ENCODE measurements around the gene RPTOR. TPM values are rescaled to one million over a fixed set of nuclear protein-coding genes. Genes with fewer than 3 reads are reported as not detected.

RPTOR gene
- total and polyA plus RNA-seq, 2 donors (not counting 1 experiment from before 2014, with no cell fraction given): 6.7 to 22.8 TPM

- Histone ChIP-seq H3K9ac (ENCODE audit: insufficient read depth, low read length) (peak overlapping the region; percentile 8), H3K27ac (ENCODE audit: insufficient read depth, low read length) (peak overlapping the region; percentile 91), H3K4me1 (ENCODE audit: control insufficient read depth, extremely low read depth, insufficient read depth, low read length) (peaks cover 7% of the 10 kb centered on the region), H3K79me2 (ENCODE audit: control insufficient read depth, insufficient read depth, low read length) (no peaks in the 10 kb centered on the region), H3K4me3 (replicated peaks in 1 of 4; ENCODE audit: control extremely low read depth in 1 of 4, insufficient read depth in 1 of 4, low read depth in 3 of 4, low read length in 4 of 4) (no peak overlapping the region), H2AFZ (ENCODE audit: low read length) (no peak overlapping the region), H4K20me1 (ENCODE audit: control insufficient read depth, extremely low read depth, insufficient read depth, low read length) (no peaks in the 10 kb centered on the region), H3K36me3 (ENCODE audit: control insufficient read depth, insufficient read depth, low read length) (peaks cover 2% of the 10 kb centered on the region), H3K4me2 (ENCODE audit: extremely low read depth, insufficient read depth, low read length) (no peak overlapping the region), H3K27me3 (ENCODE audit: control insufficient read depth, insufficient read depth, low read length) (no peaks in the 10 kb centered on the region), H3K9me3 (ENCODE audit: control insufficient read depth, insufficient read depth, low read depth, low read length) (no peaks in the 10 kb centered on the region)
- TF ChIP-seq EZH2 (IDR thresholded peaks at IDR 0.05; ENCODE audit: low read length, missing control alignments) (no peak), CTCF (conservative IDR thresholded peaks at IDR 0.05 in 1 of 2, IDR thresholded peaks at IDR 0.05 in 1 of 2; ENCODE audit: low read depth in 1 of 2, low read length in 2 of 2) (no peak)
- DNase-seq (ENCODE audit: low read depth in 2 of 2): no peak
Measured at GRCh38 chr17:80826346-80826954, 281.8 kb downstream of the RPTOR start.

GRCh38 chr17:80826955-80827645, 282.5 kb downstream of the RPTOR start:
- TF ChIP-seq CTCF (conservative IDR thresholded peaks at IDR 0.05 in 1 of 2, IDR thresholded peaks at IDR 0.05 in 1 of 2; ENCODE audit: low read depth in 1 of 2, low read length in 2 of 2) (no peak), EZH2 (IDR thresholded peaks at IDR 0.05; ENCODE audit: low read length, missing control alignments) (no peak)
- Histone ChIP-seq H3K4me2 (ENCODE audit: extremely low read depth, insufficient read depth, low read length) (no peak overlapping the region), H3K9me3 (ENCODE audit: control insufficient read depth, insufficient read depth, low read depth, low read length) (no peaks in the 10 kb centered on the region), H4K20me1 (ENCODE audit: control insufficient read depth, extremely low read depth, insufficient read depth, low read length) (no peaks in the 10 kb centered on the region), H2AFZ (ENCODE audit: low read length) (no peak overlapping the region), H3K4me1 (ENCODE audit: control insufficient read depth, extremely low read depth, insufficient read depth, low read length) (peaks cover 9% of the 10 kb centered on the region), H3K36me3 (ENCODE audit: control insufficient read depth, insufficient read depth, low read length) (peaks cover 2% of the 10 kb centered on the region), H3K9ac (ENCODE audit: insufficient read depth, low read length) (peak overlapping the region; percentile 7), H3K79me2 (ENCODE audit: control insufficient read depth, insufficient read depth, low read length) (no peaks in the 10 kb centered on the region), H3K4me3 (replicated peaks in 1 of 4; ENCODE audit: control extremely low read depth in 1 of 4, insufficient read depth in 1 of 4, low read depth in 3 of 4, low read length in 4 of 4) (no peak overlapping the region), H3K27me3 (ENCODE audit: control insufficient read depth, insufficient read depth, low read length) (no peaks in the 10 kb centered on the region), H3K27ac (ENCODE audit: insufficient read depth, low read length) (peak overlapping the region; percentile 91)
- DNase-seq (ENCODE audit: low read depth in 2 of 2): peak; percentile 98 to 99

GRCh38 chr17:80827646-80828643, 283.3 kb downstream of the RPTOR start:
- peaks cover 16% of the 10 kb centered on the region for H3K4me1 ChIP-seq (ENCODE audit: control insufficient read depth, extremely low read depth, insufficient read depth, low read length)
- no peak overlapping the region for H2AFZ ChIP-seq (ENCODE audit: low read length)
- H3K27ac ChIP-seq (ENCODE audit: insufficient read depth, low read length): peak overlapping the region; percentile 91
- H3K79me2 ChIP-seq (ENCODE audit: control insufficient read depth, insufficient read depth, low read length): no peaks in the 10 kb centered on the region
- no peaks in the 10 kb centered on the region for H4K20me1 ChIP-seq (ENCODE audit: control insufficient read depth, extremely low read depth, insufficient read depth, low read length)
- H3K36me3 ChIP-seq (ENCODE audit: control insufficient read depth, insufficient read depth, low read length): peaks cover 2% of the 10 kb centered on the region
- H3K4me2 ChIP-seq (ENCODE audit: extremely low read depth, insufficient read depth, low read length): no peak overlapping the region
- H3K9ac ChIP-seq (ENCODE audit: insufficient read depth, low read length): no peak overlapping the region
- no peaks in the 10 kb centered on the region for H3K27me3 ChIP-seq (ENCODE audit: control insufficient read depth, insufficient read depth, low read length)
- no peak for TF ChIP-seq EZH2 (IDR thresholded peaks at IDR 0.05; ENCODE audit: low read length, missing control alignments)
- no peak for TF ChIP-seq CTCF (conservative IDR thresholded peaks at IDR 0.05 in 1 of 2, IDR thresholded peaks at IDR 0.05 in 1 of 2; ENCODE audit: low read depth in 1 of 2, low read length in 2 of 2)
- H3K4me3 ChIP-seq (replicated peaks in 1 of 4; ENCODE audit: control extremely low read depth in 1 of 4, insufficient read depth in 1 of 4, low read depth in 3 of 4, low read length in 4 of 4): no peak overlapping the region
- H3K9me3 ChIP-seq (ENCODE audit: control insufficient read depth, insufficient read depth, low read depth, low read length): no peaks in the 10 kb centered on the region
- peak in 1 of 2 donors; percentile 34 for DNase-seq (ENCODE audit: low read depth in 2 of 2)
